Amniotic stem cell (primary cell): ENCODE results near the gene PPARGC1A.

ENCODE experiments used
- DNase-seq: peaks from one replicate; lab custom pipeline; 2025; lab: John Stamatoyannopoulos, UW

The PPARGC1A gene

GRCh38 chr4:23911675-23912455 lies 22.0 kb upstream of the PPARGC1A start:
- no peak for DNase-seq

GRCh38 chr4:23909671-23910070 lies 19.8 kb upstream of the PPARGC1A start:
- no peak for DNase-seq

- no peak for DNase-seq
These were observed 17.0 kb upstream of the PPARGC1A start for GRCh38 chr4:23906839-23907238.

GRCh38 chr4:23904639-23905071 lies 14.8 kb upstream of the PPARGC1A start:
- no peak for DNase-seq

DNA sequence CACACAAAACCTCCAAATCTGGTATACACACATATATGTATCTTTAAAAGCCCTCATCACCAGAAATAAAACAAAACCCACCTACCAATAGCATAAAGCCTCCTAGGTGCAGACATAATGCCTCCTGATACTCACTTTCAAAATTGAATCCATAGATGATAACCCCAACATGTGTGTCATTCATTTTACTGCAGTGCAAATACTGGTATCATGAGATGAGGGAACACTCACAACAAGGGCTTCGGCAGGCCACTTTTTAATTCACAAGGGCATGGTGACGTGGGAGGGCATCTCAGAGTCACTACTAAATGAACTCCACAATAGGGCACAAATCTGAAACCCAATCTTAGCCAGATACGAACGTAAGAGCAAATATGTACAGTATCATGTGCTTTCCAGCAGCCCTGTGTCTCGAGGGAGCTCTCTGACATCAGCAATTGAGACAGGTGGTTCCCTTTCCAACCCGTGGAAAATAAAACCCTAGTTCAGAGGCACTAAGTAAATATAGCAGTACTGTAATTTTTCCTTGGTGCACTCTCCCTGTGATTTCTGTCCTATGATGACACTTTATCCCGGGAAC lies 14.1 kb upstream of the PPARGC1A start:
- DNase-seq, result no peak

GRCh38 chr4:23902222-23902804 lies 12.5 kb upstream of the PPARGC1A start:
- DNase-seq, result no peak

DNA sequence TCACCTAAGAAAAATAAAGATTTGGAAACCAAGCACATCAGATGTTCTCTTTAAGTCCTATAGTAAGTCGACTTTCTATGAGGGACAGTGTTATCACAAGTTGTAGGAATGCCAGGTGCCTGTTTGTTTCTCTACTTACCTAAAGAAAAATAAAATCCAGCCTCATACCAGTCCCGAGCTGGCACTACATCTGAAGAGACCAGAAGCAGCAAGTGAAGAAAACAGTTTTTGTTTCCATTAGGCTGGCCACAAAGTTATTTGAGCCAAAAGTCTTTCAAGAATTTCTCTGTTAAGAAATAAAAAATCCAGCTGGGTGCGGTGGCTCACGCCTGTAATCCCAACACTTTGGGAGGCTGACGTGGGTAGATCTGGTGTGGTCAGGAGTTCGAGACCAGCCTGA lies 10.8 kb upstream of the PPARGC1A start:
- DNase-seq, result no peak

- no peak for DNase-seq
These were observed 9.7 kb upstream of the PPARGC1A start for GRCh38 chr4:23899565-23899964.

- no peak for DNase-seq
These were observed 7.8 kb upstream of the PPARGC1A start for GRCh38 chr4:23897564-23898109.

- no peak for DNase-seq
These were observed 4.2 kb upstream of the PPARGC1A start for GRCh38 chr4:23894021-23894420.

DNA sequence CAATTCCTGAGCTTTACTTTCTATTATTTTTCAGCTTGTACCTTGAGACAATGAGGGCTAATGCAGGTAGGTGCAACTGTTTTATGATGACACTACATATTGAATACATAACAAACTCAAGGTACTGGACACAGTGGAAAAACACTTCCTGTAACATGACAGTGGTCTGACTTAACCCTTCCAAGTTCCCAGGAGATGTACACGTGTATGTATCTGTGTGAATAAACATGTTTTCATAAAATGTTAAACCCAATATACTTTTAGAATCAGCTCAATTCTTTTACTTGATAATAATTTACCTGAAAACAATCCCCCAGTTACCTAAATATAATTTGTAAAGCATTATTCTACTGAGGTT lies 1.2 kb upstream of the PPARGC1A start:
- DNase-seq, result no peak

GRCh38 chr4:23890369-23891063 lies 669 bp upstream of the PPARGC1A start:
- no peak for DNase-seq

DNA sequence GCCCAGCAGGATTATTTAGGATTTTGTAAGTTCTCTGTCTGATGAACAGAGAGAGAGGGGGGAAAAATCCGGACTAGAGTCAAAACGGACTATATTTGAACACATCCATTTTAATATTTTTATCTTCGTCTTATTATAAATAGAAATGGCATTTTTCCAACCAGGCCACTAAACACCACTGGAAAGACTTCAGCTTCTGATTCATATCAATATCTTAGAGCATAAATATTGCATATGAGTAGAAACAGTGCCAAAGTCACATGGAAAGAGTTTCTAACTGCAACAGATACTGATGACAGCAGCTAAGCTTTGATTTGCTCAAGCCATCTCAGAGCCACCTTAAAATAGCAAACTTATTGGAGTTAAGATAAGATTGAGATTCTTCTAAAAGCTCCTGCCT lies 456 bp downstream of the PPARGC1A start:
- no peak for DNase-seq

- DNase-seq, result no peak
These were observed 1.2 kb downstream of the PPARGC1A start for GRCh38 chr4:23888421-23889319.

GRCh38 chr4:23887989-23888388 lies 1.9 kb downstream of the PPARGC1A start:
- DNase-seq, result no peak

DNA sequence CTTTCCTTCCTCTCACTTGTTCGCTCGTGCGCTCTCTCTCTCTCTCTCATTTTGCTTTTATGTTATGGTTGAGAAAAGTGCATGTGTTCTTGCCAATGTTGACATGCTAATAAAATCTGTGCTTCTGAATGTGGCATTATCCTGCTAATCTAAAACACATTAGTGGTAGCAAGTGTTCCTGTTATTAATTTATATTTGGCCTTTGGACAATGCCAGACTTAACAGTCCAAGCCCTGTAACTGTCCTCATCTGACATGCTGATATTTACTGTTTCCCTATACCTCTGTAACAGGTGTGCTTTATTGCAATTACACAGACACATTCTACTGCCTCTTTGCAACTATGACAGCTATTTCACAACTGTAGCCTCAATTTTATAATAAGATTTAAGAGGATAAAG lies 2.7 kb downstream of the PPARGC1A start:
- no peak for DNase-seq

DNA sequence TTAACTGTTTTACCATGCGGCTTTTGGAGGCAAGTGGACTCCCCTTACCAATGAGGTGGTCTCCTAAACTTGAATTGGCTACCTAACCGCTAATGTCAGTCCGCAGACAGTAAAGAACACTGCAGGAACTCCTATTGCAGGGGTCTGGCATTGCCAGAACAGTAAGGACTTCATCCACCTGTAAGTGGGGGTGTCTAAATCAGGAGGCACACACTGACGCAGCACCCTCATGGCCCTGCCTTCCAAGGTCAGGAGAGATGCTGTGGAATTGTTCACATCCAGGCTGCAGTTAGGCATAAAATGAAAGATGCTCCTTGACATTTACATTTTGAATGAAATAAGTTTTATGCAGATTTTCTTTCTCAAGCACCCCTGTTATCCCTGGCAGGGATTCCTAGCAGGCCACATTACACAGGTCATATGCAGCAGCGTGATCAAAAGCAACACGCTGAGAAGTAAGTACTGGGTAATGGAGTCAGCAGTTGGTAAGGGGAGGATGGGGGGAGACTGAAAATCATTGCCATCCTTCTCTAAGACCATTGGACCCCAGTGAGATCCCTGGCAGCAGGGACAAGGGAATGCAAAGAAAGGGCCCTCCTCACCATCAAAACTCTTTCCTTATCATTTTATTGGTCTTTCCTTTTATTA lies 3.8 kb downstream of the PPARGC1A start:
- DNase-seq, result no peak

- no peak for DNase-seq
These were observed 5.1 kb downstream of the PPARGC1A start for GRCh38 chr4:23884741-23885140.

DNA sequence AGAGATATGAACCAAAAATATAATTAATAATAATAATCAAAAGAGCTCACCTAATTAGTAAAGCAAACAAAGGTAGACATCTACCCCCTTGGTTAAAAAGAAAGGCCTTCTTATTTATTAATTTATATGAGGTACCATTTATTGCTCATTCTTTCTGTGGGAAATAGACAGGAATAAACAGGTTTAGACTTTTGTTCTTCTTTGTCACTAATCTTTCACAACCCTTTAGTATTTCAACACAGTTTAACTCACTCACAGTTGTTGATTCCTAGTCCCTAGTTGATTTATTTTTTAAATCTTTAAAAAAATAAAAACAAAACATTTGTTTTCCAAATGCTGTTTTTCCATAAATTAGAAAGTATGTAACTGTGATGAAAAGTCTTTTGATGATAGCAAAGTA lies 5.6 kb downstream of the PPARGC1A start:
- DNase-seq, result no peak

DNA sequence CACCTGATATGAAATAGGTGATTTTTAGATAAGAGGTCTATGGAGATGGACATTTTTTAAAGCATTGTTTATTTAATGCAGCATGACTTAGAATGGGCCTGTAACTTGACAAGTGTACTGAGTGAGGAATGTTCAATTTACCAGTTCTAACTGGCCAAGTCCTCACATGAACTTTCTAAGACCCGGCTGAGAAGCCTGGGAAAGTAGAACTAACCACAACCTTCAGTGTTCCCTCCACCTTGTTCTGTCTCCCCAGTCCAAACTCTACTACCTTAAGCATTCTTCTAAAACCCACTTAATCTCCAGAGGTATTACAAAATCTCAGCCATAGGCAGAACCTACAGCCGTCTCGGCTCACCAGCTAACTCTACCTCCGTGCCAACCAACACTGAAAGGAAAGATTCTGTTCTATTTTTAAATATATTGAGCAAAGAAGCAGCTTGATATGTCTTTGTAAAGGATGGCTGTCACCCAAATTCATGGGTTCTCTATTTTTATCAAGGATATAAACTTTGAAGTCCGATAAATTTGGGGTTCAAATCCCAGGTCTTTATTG lies 6.8 kb downstream of the PPARGC1A start:
- DNase-seq, result no peak
